GM21447 (cell line): ENCODE results near the gene FAM53A.

Experiments
- ATAC-seq: cut with Tn5 transposase; IDR thresholded peaks from one replicate; pipeline ENCODE4 v1.9.1; 2021; ENCODE audit not compliant: unreplicated experiment

The FAM53A gene, protein sequence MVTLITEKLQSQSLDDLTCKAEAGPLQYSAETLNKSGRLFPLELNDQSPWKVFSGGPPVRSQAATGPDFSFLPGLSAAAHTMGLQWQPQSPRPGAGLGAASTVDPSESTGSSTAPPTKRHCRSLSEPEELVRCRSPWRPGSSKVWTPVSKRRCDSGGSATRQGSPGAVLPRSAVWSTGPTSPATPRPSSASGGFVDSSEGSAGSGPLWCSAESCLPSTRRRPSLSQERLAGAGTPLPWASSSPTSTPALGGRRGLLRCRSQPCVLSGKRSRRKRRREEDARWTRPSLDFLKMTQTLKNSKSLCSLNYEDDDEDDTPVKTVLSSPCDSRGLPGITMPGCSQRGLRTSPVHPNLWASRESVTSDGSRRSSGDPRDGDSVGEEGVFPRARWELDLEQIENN

DNA sequence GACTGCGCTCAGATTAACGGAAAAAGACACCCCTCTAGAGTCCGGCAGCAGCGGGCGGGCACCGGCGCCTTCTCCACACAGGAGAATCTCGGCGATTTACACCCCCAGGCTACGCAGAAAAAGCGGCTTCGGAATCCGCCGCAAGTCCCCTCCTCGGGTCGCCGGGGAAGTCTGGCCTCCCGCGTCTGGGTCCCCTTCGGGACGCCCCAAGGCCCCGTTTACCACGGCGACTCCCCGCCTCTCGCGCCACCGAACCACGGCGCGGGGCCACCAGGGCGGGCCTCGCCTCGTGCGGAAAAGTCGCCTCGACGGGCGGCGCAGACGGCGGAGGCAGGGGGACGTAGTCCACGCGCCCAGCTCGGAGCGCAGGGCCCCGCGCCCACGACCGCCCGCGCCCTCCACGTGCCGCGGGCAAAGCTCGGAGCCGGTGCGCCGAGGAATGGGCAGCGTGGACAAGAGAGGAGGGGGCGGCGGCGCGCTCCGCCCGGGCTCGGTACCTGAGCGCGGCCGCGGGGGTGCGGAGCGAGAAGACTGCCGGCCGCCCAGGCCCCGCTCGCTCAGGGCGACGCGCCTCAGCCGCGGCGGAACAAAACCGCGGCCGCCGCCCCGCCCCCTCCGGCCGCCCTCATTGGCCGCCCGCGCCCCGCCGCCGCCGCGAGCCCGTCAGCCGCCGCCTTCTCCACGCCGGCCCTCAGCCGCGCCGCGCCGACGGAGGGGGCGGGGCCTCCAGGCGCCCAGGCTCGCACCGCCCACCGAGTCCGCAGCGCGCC is at the start of gene FAM53A:
Gene FAM53A, minus strand, starts transcription at position 578 of the 770 bp plus-strand sequence. CDS start 15,572 bp downstream, outside the sequence.
- peak; percentile 78 for ATAC-seq

DNA sequence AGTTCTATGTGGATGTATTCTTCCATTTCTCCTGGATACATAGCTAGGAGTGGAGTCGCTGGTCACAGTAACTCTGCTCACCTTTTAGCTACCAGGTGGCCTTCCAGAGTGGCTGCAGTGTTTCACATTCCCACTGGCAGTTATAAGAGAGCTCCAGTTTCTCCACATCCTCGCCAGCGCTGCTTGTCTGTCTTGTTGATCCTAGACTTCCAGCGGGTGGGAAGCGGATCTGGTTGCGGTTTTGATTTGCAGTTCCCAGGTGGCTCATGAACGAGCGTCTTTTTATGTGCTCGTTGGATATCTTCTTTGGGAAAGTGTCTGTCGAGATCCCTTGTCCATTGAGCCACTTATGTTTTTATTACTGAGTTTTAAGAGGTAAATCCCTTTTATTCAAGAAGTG is 48.8 kb upstream of the FAM53A start:
- ATAC-seq, result no peak

DNA sequence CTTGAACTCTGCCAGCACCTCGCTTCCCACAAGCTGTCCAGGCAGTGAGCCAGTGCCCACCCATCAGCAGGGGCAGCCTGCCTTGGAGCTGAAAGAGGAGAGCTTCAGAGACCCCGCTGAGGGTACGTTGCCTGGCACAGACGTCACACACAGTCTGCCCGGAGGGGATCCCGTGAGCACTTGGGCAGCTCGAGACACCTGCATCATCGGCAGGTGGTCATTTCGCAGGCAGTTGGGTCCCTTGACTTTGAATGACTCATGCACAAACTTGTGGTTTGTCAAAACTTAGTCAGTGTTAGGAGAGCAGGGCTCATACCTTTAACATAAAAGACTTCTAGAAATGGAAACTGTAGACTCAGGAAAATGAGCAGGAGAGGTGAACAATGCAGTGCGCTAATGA is 47.1 kb upstream of the FAM53A start:
- no peak for ATAC-seq

DNA sequence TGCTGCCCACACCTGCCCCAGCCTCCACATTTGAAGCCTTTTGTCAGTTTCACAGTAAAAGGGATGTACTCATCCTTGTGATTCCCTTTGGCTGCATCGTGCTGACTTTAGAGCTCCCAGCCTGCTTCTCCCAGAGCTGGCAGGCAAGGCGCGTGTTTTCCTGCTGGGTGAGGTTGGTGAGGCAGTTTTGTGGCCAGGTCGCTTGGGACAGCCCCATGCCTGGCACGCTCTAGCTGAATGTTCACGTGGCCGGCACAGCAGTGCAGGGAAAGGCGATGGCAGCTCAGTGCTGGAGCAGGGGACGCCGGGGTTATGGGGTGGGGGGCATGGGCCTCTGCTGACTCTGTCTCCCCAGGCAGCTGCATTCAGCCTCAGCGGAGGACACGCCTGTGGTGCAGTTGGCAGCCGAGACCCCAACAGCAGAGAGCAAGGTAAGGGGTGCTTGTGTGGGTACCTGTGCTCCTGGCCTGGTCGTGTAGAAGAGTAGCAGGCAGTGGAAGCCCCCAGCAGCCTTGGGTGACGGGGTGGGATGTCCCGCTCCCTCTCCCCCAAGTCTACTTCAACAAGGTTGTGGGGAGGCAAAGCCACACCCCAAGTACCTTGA is 46.5 kb upstream of the FAM53A start:
- ATAC-seq, result no peak

DNA sequence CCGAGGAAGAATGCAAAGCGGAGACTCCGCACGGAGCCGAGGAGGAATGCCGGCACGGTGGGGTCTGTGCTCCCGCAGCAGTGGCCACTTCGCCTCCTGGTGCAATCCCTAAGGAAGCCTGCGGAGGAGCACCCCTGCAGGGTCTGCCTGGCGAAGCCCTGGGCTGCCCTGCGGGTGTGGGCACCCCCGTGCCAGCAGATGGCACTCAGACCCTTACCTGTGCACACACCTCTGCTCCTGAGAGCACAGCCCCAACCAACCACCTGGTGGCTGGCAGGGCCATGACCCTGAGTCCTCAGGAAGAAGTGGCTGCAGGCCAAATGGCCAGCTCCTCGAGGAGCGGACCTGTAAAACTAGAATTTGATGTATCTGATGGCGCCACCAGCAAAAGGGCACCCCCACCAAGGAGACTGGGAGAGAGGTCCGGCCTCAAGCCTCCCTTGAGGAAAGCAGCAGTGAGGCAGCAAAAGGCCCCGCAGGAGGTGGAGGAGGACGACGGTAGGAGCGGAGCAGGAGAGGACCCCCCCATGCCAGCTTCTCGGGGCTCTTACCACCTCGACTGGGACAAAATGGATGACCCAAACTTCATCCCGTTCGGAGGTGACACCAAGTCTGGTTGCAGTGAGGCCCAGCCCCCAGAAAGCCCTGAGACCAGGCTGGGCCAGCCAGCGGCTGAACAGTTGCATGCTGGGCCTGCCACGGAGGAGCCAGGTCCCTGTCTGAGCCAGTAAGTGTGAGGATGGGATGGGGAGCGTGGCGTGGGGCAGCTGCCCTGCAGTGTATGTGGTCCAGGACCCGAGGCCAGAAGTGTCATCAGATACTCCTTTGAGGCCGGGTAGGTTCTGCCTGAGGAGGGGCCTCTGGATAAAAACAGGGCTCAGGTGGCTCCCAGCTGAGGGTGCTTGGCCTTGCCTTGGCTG is 44.2 kb upstream of the FAM53A start:
- no peak for ATAC-seq

DNA sequence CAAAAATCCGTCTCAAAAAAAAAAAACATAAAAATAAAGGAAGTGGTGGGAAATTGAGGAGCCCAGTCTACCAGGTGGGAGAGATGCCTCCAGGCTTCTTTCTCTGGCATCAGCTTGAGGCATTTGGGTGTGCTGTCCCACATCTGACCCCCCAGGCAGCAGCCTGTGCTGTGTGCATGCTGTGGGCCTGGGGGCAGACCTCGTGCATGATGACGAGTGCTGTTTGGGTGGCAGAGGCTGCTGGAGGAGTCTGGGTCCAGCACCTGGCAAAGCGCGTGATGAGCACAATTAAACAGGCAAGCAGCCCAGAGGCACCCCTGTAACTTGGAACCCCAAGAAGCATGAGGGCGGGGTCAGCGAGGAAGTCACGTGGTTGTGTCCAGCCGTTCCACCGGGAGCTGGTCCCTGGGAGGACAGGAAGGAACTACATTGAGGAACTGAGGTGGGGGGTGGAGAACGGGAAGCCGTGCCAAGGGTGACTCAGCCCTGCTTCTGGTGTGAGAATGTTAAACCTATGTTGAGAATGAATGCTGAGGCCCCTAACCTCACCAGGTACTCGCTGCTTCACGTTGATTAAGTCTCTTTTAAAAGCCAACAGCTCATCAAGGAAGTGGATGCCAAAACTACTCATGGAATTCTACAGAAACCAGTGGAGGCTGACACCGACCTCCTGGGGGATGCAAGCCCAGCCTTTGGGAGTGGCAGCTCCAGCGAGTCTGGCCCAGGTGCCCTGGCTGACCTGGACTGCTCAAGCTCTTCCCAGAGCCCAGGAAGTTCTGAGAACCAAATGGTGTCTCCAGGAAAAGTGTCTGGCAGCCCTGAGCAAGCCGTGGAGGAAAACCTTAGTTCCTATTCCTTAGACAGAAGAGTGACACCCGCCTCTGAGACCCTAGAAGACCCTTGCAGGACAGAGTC is 43.3 kb upstream of the FAM53A start:
- ATAC-seq, result no peak

DNA sequence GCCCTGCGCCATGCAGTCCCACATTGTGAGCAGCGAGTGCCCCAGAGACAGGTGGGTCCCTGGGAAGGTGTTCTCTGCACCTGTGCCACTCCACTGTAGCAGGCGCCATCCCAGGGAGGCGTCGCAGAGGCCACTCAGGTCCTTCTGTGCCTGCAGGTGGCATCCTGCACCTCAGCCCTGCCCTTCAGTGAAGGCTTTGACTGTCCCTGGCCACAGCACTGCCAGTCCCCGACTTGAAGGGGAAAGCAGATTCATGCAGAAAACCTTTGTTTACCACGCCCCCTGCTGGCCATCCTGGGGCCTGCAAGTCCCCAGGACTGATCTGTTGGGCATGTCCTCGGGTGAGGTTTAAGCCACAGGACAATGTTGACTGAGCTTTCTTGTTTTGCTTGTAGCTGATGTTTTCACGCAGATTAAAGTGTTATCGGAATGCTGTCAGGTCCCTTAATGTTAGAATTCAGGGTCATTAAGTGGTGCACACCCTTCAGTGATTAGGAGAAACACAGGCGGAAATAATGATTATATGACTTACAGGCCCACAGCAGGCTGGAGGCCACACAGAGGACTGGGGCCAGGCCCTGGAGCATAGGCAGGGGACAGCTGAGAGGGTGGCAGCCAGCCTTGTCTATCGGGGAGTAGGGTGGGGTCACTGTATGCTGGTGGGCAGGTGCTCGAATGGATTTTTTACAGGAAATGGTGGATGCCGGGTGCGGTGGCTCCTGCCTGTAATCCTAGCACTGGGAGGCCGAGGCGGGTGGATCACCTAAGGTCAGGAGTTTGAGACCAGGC is 42.2 kb upstream of the FAM53A start:
- ATAC-seq, result no peak

DNA sequence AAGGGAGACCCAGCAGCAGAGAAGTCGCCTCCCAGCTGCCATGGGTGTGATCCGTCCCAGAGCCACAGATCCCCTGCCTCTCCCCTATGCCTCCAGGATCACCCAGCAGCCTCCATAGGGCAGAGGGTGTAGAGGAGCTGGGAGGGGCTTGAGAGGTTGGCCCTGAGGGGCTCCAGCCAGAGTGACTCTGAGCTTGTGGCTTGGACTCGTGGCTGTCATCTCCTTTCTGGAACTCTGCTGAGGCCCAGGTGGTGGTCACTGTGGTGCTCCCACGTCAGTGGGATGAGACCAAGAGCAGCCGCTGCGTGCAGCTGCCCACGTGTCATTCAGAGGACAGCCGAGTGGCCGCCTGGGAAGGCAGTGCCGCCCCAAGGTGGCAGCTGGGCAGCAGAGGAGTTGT is 41.4 kb upstream of the FAM53A start:
- no peak for ATAC-seq

DNA sequence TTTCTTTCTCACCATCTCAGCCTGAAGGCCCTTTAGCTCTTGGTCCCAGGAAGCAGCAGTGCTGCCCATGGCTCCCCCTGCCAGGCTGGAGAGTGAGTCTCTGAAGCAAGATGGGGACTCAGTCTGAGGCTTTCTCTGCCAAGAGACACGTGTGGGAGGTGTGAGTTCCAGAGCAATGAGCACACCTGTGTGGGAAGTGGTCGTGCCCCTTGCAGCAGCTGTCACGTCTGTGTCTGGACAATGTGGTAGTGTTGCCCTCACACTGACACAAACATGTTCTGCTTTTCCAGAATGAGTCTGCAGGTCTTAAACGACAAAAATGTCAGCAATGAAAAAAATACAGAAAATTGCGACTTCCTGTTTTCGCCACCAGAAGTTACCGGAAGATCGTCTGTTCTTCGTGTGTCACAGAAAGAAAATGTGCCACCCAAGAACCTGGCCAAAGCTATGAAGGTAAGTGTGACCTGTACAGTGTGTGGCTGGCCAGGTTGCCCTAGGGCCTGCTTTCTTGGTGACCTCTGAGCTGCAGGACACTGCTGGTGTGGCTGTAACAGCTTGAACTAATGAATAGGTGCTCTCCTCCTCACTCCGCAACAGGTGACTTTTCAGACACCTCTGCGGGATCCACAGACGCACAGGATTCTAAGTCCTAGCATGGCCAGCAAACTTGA is 39.2 kb upstream of the FAM53A start:
- ATAC-seq, result no peak

DNA sequence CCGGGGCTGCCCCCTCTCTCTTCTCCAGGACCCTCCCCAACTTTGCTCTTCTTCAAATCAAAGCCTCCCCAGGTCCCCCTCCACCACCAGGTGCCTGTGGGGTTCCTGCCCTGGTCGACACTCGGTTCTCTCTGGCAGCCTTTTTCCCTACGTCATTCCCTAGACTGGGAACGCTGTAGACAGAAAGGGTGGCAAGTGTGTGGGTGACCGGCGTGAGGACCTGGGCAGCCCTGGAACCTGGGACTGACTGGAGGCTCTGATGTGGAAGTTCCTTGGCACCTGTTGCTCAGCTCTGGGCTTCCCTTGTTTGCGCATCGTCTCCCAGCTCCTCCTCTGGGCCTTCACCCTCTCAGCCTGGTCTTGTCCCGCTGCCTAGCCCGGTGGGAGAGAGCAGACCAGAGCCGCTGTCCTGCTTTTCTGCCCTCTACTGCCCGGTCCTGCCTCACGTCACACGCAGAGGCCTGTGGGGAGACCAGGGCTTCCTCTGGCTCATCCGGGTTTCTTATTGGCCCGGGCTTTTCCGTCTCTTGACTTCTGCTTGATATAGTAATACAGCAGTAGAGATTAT is 38.5 kb upstream of the FAM53A start:
- ATAC-seq, result no peak

DNA sequence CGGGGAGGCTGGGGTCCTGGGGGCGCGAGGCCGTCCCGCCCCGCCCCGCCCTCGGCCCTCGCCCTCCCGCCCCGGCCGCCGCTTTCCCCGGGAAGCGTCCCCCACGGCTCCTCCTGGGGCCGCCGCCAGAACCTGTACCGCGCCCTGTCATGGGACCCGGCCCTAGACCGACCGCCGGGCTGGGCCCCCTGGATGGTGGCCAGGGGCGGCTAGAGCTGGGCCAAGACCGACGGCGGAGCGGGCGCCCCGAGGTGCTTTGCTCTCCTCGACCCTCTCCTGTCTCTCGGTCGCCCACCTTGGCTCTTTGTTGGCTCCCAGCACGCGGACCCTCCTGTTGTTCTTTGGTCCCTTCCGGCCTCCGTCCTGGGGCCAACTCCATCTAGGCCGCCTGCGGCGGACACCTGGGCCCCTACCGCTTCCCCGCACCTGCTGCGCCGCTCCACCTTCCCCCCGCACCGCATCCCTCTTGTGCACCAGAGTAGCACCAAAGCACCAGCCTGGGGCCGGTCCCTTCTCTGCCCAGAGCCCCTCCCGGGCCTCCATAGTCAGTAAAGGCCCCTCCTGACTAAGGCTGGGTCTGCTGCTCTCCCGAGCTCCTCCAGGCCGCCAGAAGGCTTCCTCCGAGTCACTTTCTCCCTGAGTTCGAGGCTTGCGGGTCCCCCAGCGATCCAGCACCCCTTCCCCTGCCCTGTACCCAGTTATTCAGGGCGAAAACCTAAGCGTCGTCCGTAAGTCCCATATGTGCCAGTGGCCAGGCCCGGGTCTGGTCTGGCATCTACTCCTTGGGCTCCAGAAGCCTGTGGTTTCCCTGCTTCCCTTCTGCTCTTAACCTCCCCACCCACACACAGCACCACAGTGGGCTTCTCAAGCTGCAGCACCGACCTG is 37.8 kb upstream of the FAM53A start:
- ATAC-seq, result peak; percentile 1

DNA sequence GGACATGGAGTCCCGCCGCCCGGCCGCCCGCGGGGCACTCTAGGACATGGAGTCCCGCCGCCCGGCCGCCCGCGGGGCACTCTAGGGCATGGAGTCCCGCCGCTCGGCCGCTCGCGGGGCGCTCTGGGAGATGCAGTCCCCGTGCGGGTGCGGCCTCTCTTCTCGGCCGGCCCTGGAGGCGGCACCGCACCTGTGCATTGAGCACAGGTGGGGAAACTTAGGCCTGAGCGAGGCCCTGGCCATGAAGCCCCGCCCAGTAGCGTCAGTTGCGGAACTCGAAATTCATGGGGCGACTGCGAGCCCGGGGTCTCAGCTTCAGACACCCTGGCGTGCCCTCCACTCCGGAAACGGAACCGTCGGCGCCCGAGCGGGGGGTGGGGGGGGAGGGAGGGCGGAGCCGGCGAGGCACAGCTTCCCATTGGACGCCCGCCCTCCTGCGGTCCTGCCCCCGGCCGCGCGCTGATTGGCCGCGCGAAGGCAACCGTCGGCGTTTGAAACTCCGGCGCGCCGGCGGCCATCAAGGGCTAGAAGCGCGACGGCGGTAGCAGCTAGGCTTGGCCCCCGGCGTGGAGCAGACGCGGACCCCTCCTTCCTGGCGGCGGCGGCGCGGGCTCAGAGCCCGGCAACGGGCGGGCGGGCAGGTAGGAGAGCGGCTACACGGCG is 37.0 kb upstream of the FAM53A start, which contains the start of the genes TACC3 and TMEM129:
Gene TACC3, plus strand, starts transcription at position 519 of the 663 bp plus-strand sequence. CDS start 1,901 bp downstream, outside the sequence.
Gene TMEM129, minus strand, starts transcription at position 321 of the 663 bp plus-strand sequence. CDS start 486 bp downstream, outside the sequence.
- ATAC-seq, result peak; percentile 71

DNA sequence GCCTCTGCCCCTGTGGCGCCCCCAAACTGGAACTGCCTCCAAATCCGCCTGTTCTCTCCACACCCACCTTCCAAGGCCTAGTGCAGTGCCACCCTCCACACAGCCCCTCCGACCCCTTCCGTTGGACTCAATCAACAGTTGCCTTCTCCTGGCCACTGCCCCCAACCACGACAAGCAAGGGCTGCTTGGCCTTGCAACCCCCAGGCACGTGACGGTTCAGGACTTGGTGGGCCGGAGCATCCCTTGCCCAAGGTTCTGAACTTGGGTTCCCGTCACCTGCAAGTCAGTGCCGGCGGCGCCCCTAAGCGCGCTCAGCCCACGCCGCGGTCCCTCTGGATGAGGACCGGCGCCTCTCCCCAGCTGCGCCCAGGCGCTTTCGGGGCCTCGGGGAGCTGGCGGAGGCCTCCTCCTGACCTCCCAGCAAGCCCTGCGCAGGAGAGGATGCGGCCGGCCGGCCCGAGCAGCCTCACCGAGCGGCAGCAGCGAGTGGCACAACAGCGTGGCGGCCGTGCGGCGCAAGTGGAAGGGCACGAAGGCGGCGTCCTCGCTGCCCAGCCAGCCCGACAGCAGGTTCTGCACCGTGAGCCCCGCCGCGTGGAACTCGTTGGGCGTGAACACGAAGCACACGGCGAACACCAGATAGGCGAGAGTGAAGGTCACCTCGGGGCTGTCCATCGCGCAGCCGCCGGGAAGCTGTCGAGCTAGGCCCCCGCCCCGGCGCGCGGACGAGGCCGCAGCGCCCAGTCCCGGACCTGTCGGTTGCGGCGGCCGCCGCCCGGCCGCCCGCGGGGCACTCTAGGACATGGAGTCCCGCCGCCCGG is 36.3 kb upstream of the FAM53A start:
- peak; percentile 14 for ATAC-seq

DNA sequence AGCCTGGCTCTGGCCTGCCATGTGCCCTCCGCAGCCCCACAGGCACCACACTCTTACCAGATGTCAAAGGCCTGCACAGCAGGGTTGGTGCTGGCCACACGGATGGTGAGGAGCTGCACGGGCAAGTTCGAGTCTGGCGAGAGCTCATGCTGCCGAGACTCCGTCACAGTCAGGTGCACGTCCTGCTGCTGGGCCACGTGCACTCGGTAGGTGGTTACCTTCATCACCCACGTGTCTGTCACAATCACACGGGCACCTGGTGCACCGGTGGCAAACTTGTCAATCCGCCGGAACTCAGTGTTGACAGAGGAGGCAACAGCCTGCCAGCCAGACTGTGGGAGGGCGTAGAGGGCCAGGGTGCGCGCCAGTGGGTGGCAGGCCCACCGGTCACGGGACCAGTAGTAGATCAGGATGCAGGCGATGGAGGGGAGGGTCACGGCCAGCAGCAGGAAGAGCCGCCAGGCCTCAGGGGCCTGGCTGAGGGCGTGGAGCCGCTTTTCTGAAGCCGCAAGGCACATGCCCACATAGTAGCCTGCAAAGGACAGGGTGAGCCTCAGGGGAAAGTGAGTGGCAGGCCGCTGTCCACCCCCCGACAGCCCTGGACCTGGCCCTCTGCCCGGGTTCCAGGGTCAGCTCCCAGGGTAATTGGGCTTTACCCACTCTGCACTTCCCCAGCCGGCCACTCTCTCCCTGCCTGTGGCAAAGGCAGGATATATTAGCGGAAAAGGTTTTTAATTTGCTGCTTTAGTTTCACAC is 34.2 kb upstream of the FAM53A start:
- no peak for ATAC-seq
